ENCODE measurements around the gene SMCO1. TPM values are rescaled to one million over a fixed set of nuclear protein-coding genes. Genes with fewer than 3 reads are reported as not detected.

SMCO1 gene
- total RNA-seq: 100 to 1,000 TPM in 2 of 9 donors, 10 to 100 TPM in 7; 14.5 to 130 (median 50.0) TPM
- polyA plus RNA-seq: 100 to 1,000 TPM in 1 of 2 donors, 1 to 10 TPM in 1; 2.6 to 105 TPM
- long read RNA-seq, donor 1, transcript SMCO1-201 (3 exons, 1,812 nt): major isoform, 333 of 394 reads
- long read RNA-seq, donor 1, transcript SMCO1-202 (3 exons, 1,846 nt): minor isoform, 32 of 394 reads
- long read RNA-seq, donor 1, partial matches to known transcripts: 19 of 394 reads
- long read RNA-seq, donor 1, other reads (novel, unspliced or antisense): 10 of 394 reads
- long read RNA-seq, donor 2, transcript SMCO1-202 (3 exons, 1,846 nt): minor isoform, 24 of 287 reads
- long read RNA-seq, donor 2, transcript SMCO1-201 (3 exons, 1,812 nt): major isoform, 245 of 287 reads
- long read RNA-seq, donor 2, partial matches to known transcripts: 12 of 287 reads
- long read RNA-seq, donor 2, other reads (novel, unspliced or antisense): 6 of 287 reads
- long read RNA-seq, donor 3, transcript SMCO1-201 (3 exons, 1,812 nt): major isoform, 43 of 49 reads
- long read RNA-seq, donor 3, partial matches to known transcripts: 3 of 49 reads
- long read RNA-seq, donor 3, other reads (novel, unspliced or antisense): 0 of 49 reads

GRCh38 chr3:196514913-196515621 is at the start of gene SMCO1:
Gene SMCO1 (minus strand): TSS chr3:196515346. CDS start chr3:196515209, 137 bp downstream.
- TF ChIP-seq POLR2A (IDR thresholded peaks at IDR 0.05) (peak in 1 of 2 donors; percentile 44), CTCF (IDR thresholded peaks at IDR 0.05) (no peak)
- ATAC-seq (peak; percentile 83 to 93 (median 92)), DNase-seq (no peak)
- peak within 1 kb of the TSS; percentile 51 to 95 (median 82) for H3K27ac ChIP-seq
- no peaks in the 10 kb centered on the region for H3K36me3 ChIP-seq
- intact Hi-C loops (cut with DNase I): loop anchor here in 7 of 10 donors (5.0 to 10.0 kb wide), 5 partner anchors 243 to 450 kb away; no protein-coding TSS in a partner anchor
- H3K4me1 ChIP-seq: peaks cover 0 to 10% (median 1%) of the 10 kb centered on the region in 12 donors
- H3K9me3 ChIP-seq: peaks cover 0 to 28% (median 20%) of the 10 kb centered on the region in 12 donors
- 49 to 64% (median 59%) methylated on average over 10 of the region's 10 CpGs for WGBS, 4 donors
- no peaks in the 10 kb centered on the region for H3K27me3 ChIP-seq
- peak within 1 kb of the TSS in 11 of 12 donors; percentile 0 to 53 (median 32) for H3K4me3 ChIP-seq

GRCh38 chr3:196563721-196564225 is 48.6 kb upstream of the SMCO1 start:
- Histone ChIP-seq H3K9me3 (no peaks in the 10 kb centered on the region), H3K27me3 (no peaks in the 10 kb centered on the region), H3K4me1 (peaks cover 0 to 14% (median 8%) of the 10 kb centered on the region in 12 donors), H3K36me3 (peaks cover 0 to 57% (median 24%) of the 10 kb centered on the region in 9 donors), H3K27ac (peak overlapping the region in 1 of 12 donors; percentile 34), H3K4me3 (no peak overlapping the region)
- intact Hi-C loops (cut with DNase I): loop anchor here in 1 of 10 donors (10.0 kb wide), 1 partner anchor 301 kb away; the partner anchor contains the start of gene SENP5
- ATAC-seq (no peak), DNase-seq (no peak)
- TF ChIP-seq CTCF (IDR thresholded peaks at IDR 0.05) (no peak), POLR2A (IDR thresholded peaks at IDR 0.05) (no peak)
- 90 to 94% (median 90%) methylated on average over 9 of the region's 9 CpGs for WGBS, 4 donors

- H3K27me3 ChIP-seq: no peaks in the 10 kb centered on the region
- peaks cover 0 to 3% (median 0%) of the 10 kb centered on the region in 12 donors for H3K4me1 ChIP-seq
- no peak for ATAC-seq
- intact Hi-C loops (cut with DNase I): loop anchor here in 1 of 10 donors (10.0 kb wide), 1 partner anchor 305 kb away; the partner anchor contains the start of gene SENP5
- H3K4me3 ChIP-seq: no peak overlapping the region
- WGBS, 4 donors: 43 to 56% (median 49%) methylated on average over 3 of the region's 3 CpGs
- DNase-seq: no peak
- H3K9me3 ChIP-seq: no peaks in the 10 kb centered on the region
- TF ChIP-seq POLR2A (IDR thresholded peaks at IDR 0.05) (no peak), CTCF (IDR thresholded peaks at IDR 0.05) (no peak)
- peaks cover 0 to 49% (median 16%) of the 10 kb centered on the region in 9 donors for H3K36me3 ChIP-seq
- H3K27ac ChIP-seq: no peak overlapping the region
Measured at GRCh38 chr3:196559826-196560225, 44.7 kb upstream of the SMCO1 start.
